Esophagus muscularis mucosa (tissue), 3 donors: ENCODE data around the gene ATPAF1.
A peak's percentile ranks its signal among the peaks of the same experiment; 100 is the strongest.

Experiments used
- POLR2A ChIP-seq: fragments of 450-650 bp; IDR thresholded peaks from one replicate; pipeline ENCODE4 v1.6.1; 2017; ENCODE audit warnings: antibody characterized with exemption, moderate library complexity, mild to moderate bottlenecking, low read depth
- POLR2AphosphoS5 ChIP-seq, 2 donors: sonication (generic); formaldehyde crosslinking; IDR thresholded peaks; one replicate each; pipeline ENCODE4 v1.6.1; 2017; ENCODE audit warnings: antibody characterized with exemption in 2 of 2
- TF ChIP-seq, protein P1 (sequence below), 3 experiments: fragments of 200-600 bp in 2 of 3; fragments of 450-650 bp in 1 of 3; sonication (generic) in 2 of 3; IDR thresholded peaks; one replicate each; pipeline ENCODE4 v1.5.1; 2017 to 2019; ENCODE audit warnings: antibody characterized with exemption in 3 of 3, mild to moderate bottlenecking in 2 of 3, moderate library complexity in 1 of 3

DNA sequence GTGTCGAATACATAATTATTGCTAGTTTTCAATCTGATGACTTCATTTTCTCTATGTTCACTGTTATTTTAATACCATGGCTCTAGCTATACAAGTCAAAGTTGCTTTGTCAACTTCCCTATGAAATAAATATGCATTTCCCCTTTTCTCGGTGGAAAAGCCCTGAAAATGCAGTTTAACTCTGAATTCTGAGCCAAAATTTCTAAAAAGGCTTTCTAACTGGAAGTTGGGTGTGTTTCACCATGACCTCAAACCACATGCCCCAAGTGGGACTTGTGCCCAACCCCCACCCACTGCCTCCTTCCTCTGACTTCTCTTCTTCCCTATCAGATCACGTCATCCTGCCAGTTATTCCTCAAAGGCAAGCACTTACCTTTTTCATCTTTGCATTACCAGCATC is 73.0 kb downstream of the ATPAF1 start:
- TF ChIP-seq, protein P1, sequence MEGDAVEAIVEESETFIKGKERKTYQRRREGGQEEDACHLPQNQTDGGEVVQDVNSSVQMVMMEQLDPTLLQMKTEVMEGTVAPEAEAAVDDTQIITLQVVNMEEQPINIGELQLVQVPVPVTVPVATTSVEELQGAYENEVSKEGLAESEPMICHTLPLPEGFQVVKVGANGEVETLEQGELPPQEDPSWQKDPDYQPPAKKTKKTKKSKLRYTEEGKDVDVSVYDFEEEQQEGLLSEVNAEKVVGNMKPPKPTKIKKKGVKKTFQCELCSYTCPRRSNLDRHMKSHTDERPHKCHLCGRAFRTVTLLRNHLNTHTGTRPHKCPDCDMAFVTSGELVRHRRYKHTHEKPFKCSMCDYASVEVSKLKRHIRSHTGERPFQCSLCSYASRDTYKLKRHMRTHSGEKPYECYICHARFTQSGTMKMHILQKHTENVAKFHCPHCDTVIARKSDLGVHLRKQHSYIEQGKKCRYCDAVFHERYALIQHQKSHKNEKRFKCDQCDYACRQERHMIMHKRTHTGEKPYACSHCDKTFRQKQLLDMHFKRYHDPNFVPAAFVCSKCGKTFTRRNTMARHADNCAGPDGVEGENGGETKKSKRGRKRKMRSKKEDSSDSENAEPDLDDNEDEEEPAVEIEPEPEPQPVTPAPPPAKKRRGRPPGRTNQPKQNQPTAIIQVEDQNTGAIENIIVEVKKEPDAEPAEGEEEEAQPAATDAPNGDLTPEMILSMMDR (IDR thresholded peaks at IDR 0.05) = no peak
- TF ChIP-seq POLR2AphosphoS5 (IDR thresholded peaks at IDR 0.05) (peak in 1 of 2 donors; percentile 8), POLR2A (no peak)
